ENCODE data around the gene ZNF384.

Gene ZNF384

DNA sequence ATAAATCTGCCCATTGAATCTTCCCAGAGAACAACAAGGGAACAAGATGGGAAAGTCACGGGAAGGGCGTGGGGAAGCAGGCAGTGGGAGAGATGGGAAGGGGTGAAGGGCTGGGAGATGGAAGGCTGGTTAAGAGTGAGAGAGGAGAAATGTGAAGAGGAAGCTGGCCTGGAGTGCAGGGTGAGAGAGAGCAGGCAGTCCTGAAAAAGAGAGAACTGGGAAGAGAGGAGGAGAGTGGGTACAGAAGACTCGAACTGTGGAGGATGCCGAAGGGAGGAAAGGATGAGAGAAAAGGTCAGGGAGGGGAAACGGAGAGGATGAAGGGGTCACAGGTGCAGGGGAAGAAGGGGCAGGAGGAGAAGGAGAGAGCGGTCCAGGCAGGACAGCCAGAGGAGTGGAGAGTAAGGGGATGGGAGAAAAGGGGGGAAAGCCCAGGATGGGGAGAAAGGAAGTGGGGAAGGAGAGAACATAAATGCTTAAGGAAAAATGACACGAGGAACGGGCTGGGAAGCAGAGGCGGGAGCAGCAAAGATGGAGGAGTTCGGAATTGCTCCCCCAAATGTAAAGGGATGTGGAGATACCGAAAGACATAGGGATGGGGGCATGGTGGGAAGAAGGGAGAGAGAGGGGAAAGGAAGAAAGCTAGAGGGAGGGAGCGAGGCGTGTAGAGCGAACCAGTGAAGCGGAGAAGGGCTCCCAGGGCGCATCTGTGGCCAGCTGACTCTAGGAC, 10.2 kb upstream of the ZNF384 start:
- no peak for DNase-seq (ENCODE audit: low read depth in 2 of 2)

DNA sequence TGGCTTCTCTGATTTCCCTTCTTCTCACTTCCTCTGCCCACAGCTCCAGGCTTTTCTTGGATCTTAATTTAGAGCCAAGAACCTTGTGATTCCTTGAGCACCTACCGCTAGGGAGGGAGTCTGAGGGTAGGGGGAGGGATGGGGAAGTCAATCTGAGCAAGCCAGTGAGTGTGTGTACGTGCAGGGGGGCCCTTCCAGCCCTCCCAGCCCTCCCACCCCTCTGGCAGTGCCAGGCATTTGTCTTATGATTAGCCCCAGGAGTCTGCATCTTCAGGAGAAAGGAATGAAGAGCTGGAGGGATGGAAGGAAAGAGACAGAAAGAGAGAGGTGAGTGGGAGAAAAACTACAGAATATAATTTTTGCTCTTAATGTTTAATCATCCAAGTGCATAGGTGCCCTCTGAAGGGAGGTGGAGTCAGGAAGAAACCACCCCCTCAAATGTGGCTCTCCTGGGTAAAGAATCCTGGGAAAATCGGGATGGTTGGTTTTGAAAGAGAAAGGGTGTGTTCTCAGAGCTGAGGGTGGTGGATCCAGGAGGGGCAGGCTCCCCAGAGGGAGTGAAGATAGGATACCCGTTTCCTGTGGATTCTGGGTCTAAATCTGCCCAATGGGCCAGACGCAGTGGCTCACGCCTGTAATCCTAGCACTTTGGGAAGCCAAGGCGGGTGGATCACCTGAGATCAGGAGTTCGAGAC, 9.3 kb upstream of the ZNF384 start:
- DNase-seq (ENCODE audit: low read depth in 2 of 2): no peak

DNA sequence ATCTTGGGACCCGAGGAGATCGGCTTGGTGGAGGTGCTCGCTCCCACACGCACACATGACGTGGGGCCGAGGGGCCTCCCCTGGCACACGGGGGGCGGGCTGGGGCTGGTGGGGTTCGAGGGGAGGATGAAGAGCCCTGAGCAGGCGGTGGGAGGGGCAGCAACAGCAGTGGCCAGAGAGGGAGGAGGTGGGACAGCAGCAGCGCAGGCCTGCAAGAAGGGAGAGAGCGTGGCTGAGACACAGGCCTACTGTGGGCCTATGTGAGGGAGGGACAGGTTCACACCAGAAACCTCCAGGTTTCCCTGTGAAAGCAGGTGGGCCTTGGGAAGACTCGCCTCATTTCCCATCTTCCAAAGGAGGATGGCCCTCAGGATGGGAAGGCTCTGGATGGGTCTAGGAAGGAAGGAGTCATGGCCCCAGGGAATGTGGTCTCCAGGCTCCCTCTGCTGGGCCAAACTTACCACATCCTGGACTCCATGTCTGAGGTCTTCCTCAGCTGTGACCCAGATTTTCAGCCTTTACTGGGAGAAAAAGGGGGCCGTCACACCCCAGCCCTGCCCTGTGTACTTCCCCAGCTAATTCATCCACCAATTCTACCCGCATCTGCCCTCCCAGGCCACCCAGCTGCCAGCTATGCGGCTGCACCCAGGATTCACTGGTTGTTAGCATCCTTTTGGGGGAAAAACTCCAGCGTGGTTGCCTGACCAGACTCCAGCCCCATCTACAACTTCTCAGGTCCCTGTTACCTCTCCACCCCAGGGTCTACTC, 8.6 kb upstream of the ZNF384 start:
- DNase-seq (ENCODE audit: low read depth in 2 of 2): no peak

DNA sequence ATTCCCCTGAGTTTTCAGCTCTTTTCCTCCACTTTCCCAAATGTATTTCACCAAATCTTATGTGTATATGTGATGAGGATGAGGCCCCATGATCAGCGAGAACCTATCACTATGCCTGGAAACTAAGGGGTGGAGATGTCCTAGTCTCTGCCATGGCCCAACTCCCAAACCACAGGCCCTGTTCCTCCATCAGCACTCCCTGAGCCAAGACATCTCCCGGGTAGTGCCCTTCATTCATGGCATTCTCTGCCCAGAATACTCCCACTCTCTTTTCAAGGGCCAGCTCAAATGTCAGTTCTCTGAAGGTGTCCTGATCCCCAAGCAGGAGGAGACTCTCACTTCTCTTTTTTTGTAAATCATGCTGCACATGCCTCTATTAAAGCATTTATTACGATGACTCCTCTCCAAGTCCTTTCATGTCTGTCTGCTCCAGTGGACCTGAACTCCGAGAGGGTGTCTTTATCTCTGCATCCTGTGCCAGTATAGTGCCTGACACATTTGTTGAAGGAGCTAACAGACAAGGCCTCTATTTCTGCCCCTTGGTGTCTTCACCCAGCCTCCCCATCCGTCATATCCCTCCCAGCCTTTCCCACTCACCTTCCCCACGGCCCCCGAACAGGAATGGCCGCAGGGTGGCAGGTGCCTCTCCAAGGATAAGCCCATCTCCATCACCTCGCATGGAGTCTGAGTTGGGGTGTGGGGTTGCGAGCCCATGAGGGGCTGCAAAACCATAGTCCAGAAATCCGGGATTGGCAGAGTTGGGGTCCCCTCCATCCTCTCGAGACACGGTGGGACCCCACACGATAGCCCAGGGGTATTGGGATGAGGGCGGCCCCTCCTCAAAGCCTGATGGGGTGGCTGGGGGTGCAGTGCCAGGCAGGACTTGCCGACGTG, 7.8 kb upstream of the ZNF384 start:
- DNase-seq (ENCODE audit: low read depth in 2 of 2): no peak

DNA sequence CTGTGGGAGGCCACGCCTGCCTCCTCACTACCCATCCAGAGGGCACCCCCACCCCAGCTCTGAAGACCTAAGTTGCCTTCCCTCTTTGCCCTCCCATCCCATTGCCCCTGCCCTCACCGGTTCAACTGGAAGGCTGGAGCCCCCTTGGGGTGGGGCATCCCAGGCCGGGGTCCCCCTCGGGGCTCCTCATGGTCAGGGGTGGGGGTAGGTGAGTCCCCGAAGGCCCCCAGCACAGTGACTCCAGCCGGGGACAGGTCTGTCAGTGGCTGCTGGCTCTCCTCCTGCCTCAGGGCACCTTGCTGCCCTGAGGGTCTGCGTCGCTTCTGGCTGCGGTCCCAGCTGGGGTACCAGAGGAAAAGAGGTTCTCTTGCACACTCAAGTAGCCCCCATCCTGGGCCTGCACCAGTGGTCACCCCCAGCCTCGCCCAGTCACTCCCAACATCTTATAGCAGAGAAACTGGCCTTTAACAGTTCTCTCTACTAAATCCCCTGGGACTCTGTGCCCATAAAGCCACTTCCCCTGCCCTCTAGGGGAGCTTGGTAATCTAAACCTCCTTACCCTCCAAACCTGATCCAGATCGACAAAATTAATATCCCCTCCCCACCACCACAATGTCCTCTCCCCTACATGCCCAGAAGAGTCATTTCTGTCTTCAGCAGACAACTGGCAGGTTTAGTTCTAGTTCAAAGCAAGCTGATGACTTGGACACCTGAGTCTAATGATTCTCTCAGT, 6.3 kb upstream of the ZNF384 start:
- DNase-seq (ENCODE audit: low read depth in 2 of 2): no peak

DNA sequence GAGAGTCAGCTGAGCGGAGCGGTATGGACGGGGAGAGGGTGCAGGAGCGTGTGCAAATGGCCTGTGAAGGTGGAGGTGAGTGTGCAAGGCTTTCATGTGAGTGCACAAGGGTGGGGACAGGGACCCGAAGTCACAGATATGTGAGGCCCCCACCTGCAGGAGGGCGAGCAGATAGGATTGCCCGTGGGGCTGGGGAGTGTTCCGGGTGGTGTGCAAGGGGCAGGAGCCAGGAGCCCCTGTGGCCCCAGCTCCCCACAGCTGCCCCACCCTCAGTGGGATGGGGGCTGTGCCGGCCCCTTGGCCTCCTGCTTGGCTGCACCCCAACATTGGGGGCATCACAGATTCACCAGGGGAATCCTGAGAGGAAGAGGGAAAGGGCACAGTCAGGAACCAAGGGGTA, 5.5 kb upstream of the ZNF384 start:
- DNase-seq (ENCODE audit: low read depth in 2 of 2): no peak

DNA sequence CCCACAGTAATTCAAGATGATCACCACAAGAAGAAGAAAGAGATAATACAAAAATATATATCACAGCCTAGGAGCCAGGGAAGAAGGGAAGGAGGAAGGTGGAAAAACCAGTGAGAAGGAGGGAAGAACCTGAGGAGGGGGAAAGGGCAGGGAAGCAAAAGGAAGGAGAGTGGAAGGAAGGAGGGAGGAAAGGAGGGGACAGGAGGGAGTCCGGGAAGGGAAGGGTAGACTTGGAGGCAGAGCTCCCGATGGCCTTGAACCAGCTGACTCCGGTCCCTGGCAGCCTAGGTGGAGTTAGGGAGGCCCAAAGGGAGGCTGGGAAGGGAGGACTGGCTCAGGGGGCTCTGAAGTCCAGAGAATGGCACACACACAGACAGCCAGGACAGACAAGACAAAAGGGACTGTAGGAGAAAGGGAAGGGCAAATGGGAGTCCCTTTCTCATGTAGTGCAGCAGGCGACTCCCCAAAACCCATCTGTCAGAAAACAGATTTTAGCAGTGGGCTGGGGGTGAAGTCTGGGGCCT, 4.7 kb upstream of the ZNF384 start:
- DNase-seq (ENCODE audit: low read depth in 2 of 2): no peak

DNA sequence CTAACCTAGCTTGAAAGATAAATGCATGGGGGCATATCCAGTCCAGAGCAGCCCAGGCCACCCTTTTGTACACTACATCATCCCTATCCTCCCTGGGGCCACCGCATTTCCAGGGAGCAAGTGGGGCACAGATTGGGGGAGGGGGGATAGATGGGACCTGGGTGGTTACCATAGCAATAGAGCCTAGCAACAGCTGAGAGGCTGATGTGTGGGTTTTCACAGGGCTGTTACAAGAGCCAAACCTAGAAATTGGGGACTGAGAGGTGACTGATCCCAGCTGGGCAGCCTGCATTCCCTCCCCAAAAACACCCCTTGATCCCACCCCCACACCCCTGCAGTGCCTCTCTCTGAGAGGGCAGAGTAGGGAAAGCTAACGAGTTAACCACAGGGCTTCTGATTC, 3.7 kb upstream of the ZNF384 start:
- no peak for DNase-seq (ENCODE audit: low read depth in 2 of 2)

DNA sequence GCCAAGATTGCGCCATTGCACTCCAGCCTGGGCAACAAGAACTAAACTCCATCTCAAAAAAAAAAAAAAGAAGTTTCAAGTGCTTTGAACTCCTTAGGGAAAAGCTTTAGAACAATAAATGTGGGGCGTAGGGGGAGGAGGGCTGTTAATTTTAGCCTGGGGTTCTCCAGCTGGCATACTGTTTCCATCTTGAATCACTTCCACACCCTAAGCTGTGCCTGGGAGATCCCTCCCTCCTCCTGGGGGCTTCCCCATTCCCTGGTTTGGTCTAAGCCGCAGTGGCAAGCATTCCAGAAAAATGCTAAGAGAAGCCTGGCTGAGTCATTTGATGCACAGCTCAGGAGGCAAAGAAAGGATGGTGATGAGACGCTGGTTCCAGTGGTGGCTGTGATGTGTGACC, 2.3 kb upstream of the ZNF384 start:
- no peak for DNase-seq (ENCODE audit: low read depth in 2 of 2)

DNA sequence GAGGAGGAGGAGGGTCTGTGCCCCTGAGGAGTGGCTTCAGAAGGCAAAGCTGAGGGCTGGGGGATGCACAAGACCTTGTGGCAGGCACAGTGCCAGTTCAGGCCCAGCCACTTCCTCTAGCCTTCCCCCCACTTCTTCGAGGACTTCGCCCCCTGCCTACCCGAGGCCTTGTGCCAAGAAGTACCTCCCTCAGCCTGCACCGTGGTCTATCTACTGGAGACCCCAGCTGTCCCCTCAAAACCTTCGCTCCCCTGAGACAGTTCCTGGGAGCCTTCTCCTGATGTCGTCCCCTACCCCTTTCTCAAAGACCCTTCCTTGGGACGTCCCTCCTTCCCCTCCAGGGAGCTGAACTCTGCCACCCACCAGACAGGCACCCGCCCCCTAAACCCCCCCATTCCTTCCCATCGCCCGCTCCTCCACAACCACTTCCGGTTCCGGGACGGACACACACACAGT, 604 bp downstream of the ZNF384 start:
- DNase-seq (ENCODE audit: low read depth in 2 of 2): no peak

DNA sequence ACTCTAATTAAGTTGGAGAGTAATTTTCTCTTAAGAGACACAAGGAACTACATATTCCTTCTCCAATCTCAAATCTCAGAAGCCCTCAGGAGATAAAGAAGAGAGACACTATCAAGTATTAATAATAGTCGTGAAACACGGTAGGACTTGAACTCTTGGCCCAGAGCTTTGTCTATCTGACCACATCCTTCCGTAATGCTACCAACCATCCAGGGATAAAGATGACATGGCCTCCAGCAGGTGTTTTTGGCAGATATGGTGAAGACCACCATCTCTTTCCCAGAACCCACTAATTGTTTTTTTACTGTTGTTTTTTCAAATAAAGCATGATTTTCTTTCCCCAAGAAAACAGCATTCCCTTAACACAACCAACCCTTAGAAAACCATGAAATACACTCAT, 3.4 kb downstream of the ZNF384 start:
- no peak for DNase-seq (ENCODE audit: low read depth in 2 of 2)

DNA sequence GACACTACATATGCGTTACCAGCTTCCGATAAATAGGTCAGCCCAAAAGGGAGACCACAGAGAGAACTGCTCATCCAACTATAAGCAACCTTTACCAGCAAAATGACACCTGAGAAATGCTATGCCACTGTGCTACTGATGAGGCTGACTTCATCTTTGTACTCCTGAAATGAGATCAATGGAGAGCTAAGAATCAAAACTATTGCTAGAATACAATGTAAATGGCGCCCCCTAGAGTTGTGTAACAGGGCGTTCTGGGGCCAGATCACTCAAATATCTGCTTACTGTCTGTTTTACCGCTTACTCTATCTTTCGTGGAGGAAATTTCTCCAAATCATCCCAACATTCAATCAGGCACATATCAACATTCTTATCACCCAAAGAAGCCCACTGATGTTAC, 4.6 kb downstream of the ZNF384 start:
- peak in 1 of 2 donors; percentile 30 for DNase-seq (ENCODE audit: low read depth in 2 of 2)

DNA sequence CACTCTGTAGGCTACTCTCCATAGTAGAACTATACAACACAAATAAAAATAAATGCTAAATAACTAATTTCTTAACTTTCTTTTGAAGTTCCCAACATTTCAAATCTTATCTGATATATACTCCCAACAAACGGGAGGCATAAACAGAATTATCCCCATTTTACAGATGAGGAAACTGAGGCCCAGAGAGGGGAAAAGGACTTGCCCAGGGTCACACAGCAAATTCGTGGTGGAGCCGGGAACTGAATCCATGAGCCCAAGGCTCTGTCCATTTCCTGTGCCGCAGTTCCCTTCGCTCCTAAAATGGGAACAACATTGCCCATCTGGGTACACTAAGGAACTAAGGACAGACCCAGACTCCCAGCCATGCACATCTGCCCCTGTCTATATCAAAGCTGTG, 12.2 kb downstream of the ZNF384 start:
- no peak for DNase-seq (ENCODE audit: low read depth in 2 of 2)

DNA sequence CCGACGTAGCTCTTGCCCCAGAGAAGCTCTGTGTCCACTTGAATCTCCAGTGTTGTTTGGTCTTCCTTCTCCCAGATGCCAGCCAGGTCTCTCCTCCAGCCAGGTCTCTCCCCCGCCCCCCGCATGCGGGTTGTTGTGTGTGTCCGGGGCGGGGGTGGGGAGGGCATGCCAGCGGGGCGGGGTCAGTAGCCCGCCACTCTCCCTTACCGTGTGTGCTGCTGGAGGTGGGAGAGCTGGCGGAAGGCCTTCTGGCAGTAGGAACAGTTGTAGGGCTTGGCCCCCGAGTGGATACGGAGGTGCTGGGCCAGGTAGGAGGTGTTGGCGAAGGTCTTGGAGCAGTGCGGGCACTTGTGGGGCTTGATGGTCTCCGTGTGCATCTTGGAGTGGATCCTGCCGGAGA, 17.0 kb downstream of the ZNF384 start:
- DNase-seq (ENCODE audit: low read depth in 2 of 2): no peak

DNA sequence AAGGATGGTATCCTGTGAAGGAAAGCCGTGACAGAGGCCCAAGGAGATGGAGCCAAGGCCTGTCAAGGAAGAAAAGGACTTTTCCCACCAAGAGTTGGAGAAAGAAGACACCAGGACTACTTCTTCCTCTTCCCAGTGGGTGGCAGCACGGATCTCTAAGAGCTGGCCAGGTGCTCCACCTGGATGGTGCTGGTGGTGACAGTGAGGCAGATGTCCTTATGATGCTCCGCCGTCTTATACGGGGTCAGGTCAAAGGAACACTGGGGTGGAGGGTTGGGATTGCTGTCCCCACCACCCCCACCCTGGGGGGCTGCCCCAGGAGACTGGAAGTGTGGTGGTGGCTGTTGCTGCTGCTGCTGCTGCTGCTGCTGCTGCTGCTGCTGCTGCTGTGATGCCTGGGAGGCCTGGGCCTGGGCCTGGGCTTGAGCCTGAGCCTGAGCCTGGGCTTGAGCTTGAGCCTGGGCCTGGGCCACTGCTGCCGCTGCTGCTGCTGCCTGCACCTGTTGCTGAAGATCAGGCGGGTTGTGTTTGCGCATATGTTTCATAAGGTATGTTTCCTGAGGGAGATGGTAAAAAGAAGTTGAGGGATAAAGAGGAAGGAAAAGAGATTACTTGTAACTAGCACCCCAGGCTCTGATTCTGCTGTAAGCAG, 21.5 kb downstream of the ZNF384 start:
- DNase-seq (ENCODE audit: low read depth in 2 of 2): no peak

DNA sequence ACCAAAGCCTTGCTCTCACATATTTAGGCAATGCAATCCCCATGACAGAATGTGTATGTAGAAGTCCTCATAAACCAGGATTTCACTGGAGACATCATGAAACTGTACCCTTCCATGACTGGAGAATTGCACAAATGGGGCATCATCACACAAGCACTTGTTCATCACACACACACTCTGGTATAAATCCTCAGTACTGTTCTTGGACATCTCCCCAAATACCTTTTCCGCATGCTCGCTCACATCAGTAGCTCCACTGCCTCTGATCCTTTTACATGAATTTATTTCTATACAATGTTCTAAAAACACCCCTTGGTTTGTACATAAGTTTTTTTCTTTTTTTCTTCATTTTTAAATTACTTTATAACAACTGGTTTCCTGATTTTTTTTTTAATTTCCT, 23.0 kb downstream of the ZNF384 start:
- DNase-seq (ENCODE audit: low read depth in 2 of 2): no peak

DNA sequence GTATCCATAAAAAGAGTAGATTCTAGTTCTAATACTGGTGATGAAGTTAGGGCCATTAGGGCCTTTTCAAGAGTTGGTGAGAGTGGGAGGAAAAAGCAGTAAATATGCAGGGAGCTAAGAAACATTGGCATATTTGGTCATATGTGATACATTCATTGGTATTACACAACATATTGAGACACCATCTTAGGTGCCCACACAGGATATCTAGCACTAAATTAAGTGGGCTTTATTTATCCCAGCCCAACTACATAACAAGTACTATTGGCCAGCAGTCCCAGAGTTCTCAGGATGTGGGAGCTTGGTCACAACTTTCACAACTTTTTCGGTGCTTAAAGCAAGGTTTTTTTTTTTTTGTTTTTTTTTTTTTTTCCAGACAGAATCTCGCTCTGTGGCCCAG, 24.3 kb downstream of the ZNF384 start:
- DNase-seq (ENCODE audit: low read depth in 2 of 2): no peak

DNA sequence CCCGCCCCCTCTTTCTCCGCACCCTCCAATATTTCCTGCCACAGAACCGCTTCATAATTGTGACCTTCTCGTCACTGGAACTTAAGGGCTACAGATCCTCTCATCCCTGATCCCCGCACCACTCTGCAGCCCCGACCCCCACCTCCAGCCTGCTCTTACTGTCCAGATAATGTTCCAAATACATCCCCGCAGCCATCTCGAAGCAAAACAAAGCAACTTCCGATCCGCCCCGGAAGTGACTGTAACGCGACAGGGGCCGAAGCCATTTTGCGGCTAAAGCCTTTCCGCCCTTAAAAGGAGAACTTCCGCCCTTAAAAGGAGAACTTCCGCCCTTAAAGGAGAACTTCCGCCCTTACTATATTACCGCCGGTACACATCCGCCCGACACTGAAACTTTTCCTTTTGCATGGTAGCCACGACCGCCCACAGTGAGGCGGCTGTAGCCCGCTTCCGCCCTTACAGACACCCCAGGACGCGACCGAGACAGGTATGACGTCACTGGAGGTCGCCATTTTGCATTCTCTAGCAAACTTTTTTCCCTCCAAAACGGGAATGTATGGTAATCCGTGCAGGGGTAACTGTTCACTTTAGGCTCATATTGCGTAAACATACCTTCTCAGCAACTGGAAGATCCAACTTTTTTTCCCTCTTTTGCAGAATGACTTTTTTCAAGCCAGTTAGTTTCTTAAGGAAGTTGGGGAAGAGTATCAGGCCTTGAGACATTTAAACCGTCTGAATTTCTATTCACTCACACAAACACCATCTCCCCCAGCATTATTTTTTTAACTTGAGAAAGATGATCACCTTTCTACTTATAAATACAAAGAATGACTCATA, 26.1 kb downstream of the ZNF384 start, which contains the start of gene ING4:
ING4 (minus strand) TSS at position 214 of the 837 bp plus-strand sequence; CDS start at position 196, 18 bp downstream.
- DNase-seq (ENCODE audit: low read depth in 2 of 2): peak; percentile 87 to 93

DNA sequence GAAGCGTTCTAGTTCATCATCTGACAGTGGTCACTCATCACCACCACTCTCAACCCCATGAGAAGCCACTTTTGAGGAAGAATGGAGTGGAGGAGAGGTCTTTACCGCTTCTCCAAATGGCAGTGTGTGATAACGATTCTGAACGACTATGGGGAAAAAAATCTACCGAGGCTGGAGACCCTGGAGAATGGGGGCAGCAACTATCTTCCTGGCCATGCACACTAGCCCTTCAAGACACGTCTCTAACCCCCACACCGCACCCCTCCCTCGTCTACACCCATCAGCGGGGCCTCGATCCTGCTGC, 26.6 kb downstream of the ZNF384 start:
- DNase-seq (ENCODE audit: low read depth in 2 of 2): no peak
